Small intestine (tissue), 7 donors: ENCODE data around the gene LAMB2. TPM values are rescaled to one million over a fixed set of nuclear protein-coding genes. Genes with fewer than 3 reads are reported as not detected.

Source experiments
- DNase-seq, 2 donors: peaks; one replicate each; pipeline versions ENCODE4 v3.0.0 to v3.0.0-alpha.2; 2013
- FAIRE-seq: peaks from 2 replicates; lab custom pipeline; 2012; peaks lifted over from hg19 to GRCh38; lab: Jason Lieb, UNC
- H3K27ac ChIP-seq, 3 donors: one replicate each; pipeline ENCODE4 v1.5.1; 2013; ENCODE audit warnings: low read length in 2 of 3, mild to moderate bottlenecking in 2 of 3, control low read depth in 1 of 3, inconsistent platforms in 1 of 3, low read depth in 1 of 3, moderate library complexity in 1 of 3
- H3K27me3 ChIP-seq, 3 donors: one replicate each; pipeline ENCODE4 v1.6.1; 2013; ENCODE audit warnings: low read length in 3 of 3, inconsistent platforms in 1 of 3; ENCODE audit not compliant: control insufficient read depth in 3 of 3, insufficient read depth in 3 of 3
- H3K36me3 ChIP-seq, 3 donors: one replicate each; pipeline ENCODE4 v1.6.1; 2013; ENCODE audit warnings: low read length in 3 of 3, inconsistent platforms in 1 of 3, low read depth in 1 of 3, mild to moderate bottlenecking in 1 of 3, moderate library complexity in 1 of 3; ENCODE audit not compliant: control insufficient read depth in 3 of 3, insufficient read depth in 2 of 3
- H3K4me1 ChIP-seq, 3 donors: one replicate each; pipeline ENCODE4 v1.6.1; 2013; ENCODE audit warnings: low read length in 2 of 3, inconsistent platforms in 1 of 3, low read depth in 1 of 3, mild to moderate bottlenecking in 1 of 3, moderate library complexity in 1 of 3; ENCODE audit not compliant: control insufficient read depth in 3 of 3, insufficient read depth in 2 of 3
- H3K4me3 ChIP-seq, 3 donors: one replicate each; pipeline ENCODE4 v1.5.1; 2013; ENCODE audit warnings: low read length in 3 of 3, control low read depth in 1 of 3, inconsistent platforms in 1 of 3, low read depth in 1 of 3, mild to moderate bottlenecking in 1 of 3, moderate library complexity in 1 of 3
- H3K9me3 ChIP-seq, 2 donors: one replicate each; pipeline ENCODE4 v1.6.1; 2013; ENCODE audit warnings: low read depth in 1 of 2, low read length in 1 of 2; ENCODE audit not compliant: control insufficient read depth in 2 of 2, insufficient read depth in 1 of 2
- WGBS, 3 donors: extraction: QIAGEN DNeasy Blood & Tissue Kit; methylation state at CpG; one replicate each; pipeline ENCODE4 v1.1.7; 2013; 5-methylcytosine and 5-hydroxymethylcytosine counted together
- polyA plus RNA-seq, 4 donors: library from polyadenylated mRNA; stranded (reverse) in 3 of 4; unstranded in 1 of 4; fragments of 200-250 nt in 3 of 4; fragments of 120-200 nt in 1 of 4; gene quantifications; one replicate each; pipeline versions ENCODE4 v1.2.1 to v1.2.3, GENCODE V29; 2013
- donor health status: healthy with polysubstance abuse.
- donor health status: control.
- donor health status: control.
- donor health status: Bipolar disorder and iron deficiency.
- donor health status: healthy.

The LAMB2 gene
- polyA plus RNA-seq, 4 donors = 124 to 598 (median 246) TPM

DNA sequence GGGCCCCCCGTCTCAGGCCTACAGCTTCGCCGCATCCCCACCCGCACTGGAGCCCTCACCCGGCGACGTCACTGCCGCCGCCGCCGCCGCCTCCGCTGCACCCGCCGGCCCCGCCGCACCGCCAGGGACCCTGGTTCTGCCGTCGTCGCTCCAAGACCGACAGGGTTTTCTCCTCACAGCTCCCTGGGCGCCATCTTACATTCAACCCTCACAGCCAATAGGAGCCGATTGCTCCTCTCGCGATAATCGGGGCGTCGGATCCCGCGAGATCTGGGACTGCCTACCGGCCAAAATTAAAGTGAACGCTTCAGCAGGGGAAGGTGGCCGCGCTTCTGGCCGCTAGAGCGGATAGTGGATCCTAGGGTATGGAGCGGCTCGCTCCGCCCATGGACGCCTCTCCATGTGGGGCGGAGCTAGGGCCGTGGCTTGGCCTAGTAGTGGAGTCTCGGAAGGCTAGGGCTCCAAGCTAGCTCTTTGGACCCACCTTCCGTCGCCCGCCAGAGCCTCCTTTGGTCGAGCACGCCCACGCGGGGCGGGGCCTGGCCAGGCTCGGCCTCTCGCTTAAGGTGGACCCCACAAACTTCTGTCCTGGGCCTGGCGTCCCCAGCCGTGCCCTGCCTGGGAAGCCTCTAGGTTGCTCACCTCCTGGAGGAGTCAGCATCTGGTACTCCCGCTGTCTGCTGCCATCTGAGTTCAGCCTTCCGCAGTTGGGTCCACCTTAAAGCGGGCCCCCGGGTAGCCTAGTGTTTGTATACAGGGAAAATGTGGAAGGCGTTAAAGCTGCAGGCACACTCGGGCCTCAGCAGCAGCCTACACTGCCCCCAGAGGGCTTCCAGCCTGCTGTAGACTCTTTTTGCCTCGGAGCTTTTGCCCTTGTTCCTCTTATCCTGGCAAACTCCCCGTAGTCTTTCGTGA is 38.7 kb downstream of the LAMB2 start, which contains the start of gene QRICH1:
Gene QRICH1 (minus strand): TSS at position 219 of the 915 bp plus-strand sequence. CDS start 17,054 bp downstream, outside the sequence.
- H3K4me3 ChIP-seq = peak within 1 kb of the TSS; percentile 76 to 97 (median 83)
- DNase-seq = peak; percentile 99
- no peak for FAIRE-seq
- H3K27me3 ChIP-seq = no peaks in the 10 kb centered on the region
- H3K27ac ChIP-seq = peak within 1 kb of the TSS; percentile 93 to 96 (median 95)
- peaks cover 0 to 13% (median 2%) of the 10 kb centered on the region in 3 donors for H3K4me1 ChIP-seq
- peaks cover 7 to 41% (median 7%) of the 10 kb centered on the region in 3 donors for H3K36me3 ChIP-seq
- 1% methylated on average over 55 to 65 of the region's 65 CpGs for WGBS, 3 donors
- no peaks in the 10 kb centered on the region for H3K9me3 ChIP-seq

DNA sequence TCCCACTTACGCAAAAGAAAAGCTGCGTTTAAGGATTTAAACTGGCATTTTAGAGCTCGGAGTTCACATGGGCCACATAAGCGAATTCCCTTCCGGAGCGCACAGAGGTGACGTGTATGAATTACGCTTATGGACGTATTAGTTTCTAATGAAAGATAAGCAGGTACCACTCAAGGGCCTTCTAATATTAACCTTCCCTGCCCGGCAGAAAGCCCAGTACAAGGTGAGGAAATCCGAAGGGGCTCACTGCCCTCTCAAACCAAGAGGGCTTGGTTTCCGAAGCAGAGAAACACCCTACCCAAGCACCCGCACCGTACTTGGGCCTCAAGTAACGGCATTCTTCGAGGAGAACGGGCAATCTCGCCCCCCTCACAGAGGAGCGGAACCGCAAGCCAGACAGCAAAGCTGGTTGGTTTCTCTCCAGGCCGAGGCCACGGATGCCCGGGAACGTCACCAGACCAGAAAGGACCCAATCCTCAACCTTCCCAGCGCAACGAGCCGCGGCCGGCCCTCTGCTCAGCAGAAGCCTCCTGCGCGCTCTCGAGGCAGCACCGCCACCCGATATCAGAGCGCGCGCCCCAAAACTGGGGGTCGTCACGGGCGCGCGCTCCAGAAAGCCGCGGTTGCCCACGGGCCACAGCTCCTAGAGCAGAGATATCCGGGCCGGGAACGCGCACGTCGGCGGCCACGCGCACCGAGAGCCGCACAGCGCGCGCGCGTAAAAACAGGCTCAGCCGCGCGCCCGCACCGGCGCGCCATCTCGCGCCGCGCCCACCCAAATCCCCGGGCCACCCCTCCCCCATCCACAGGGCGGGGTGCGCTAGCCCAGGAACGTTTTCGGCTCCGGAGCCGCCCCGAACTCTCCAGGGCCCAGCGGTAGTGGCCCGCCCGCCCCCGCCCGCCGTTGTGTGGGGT is 39.7 kb downstream of the LAMB2 start:
- peak overlapping the region; percentile 76 to 97 (median 83) for H3K4me3 ChIP-seq
- H3K27ac ChIP-seq = peak overlapping the region; percentile 93 to 96 (median 95)
- DNase-seq (peak; percentile 71 to 93), FAIRE-seq (no peak)
- H3K9me3 ChIP-seq = no peaks in the 10 kb centered on the region
- WGBS, 3 donors = 0 to 1% (median 0%) methylated on average over 72 to 86 of the region's 86 CpGs
- H3K36me3 ChIP-seq = peaks cover 2 to 41% (median 4%) of the 10 kb centered on the region in 3 donors
- H3K4me1 ChIP-seq = peaks cover 0 to 13% (median 2%) of the 10 kb centered on the region in 3 donors
- no peaks in the 10 kb centered on the region for H3K27me3 ChIP-seq

- Histone ChIP-seq H3K27me3 (no peaks in the 10 kb centered on the region), H3K4me3 (no peak overlapping the region), H3K9me3 (no peaks in the 10 kb centered on the region), H3K36me3 (peaks cover 4 to 42% (median 4%) of the 10 kb centered on the region in 3 donors), H3K27ac (no peak overlapping the region), H3K4me1 (no peaks in the 10 kb centered on the region)
- FAIRE-seq = no peak
- WGBS, 3 donors = 90 to 93% (median 92%) methylated on average over 8 of the region's 8 CpGs
- DNase-seq = no peak
These were observed 51.4 kb downstream of the LAMB2 start for GRCh38 chr3:49081429-49081828.

DNA sequence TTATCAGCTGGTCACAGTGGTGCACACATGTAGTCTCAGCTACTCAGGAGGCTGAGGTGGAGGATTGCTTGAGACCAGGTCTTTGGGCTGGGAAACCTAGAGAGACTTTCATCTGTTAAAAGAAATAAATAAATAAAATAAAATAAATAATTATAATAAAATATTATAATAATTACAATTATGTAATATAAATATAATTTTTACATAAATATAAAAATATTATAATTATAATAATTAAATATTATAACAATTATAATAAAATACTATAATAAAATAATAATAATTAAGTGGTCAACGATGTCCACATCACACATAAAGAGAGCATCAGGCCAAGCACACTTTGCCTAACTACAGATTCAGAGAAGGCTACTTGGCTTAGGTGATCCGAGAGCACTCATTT is 53.6 kb downstream of the LAMB2 start:
- 89 to 98% (median 95%) methylated on average over 2 of the region's 2 CpGs for WGBS, 3 donors
- no peaks in the 10 kb centered on the region for H3K4me1 ChIP-seq
- H3K27me3 ChIP-seq = no peaks in the 10 kb centered on the region
- H3K4me3 ChIP-seq = no peak overlapping the region
- FAIRE-seq (no peak), DNase-seq (no peak)
- H3K36me3 ChIP-seq = peaks cover 12 to 54% (median 13%) of the 10 kb centered on the region in 3 donors
- H3K27ac ChIP-seq = no peak overlapping the region
- H3K9me3 ChIP-seq = no peaks in the 10 kb centered on the region

DNA sequence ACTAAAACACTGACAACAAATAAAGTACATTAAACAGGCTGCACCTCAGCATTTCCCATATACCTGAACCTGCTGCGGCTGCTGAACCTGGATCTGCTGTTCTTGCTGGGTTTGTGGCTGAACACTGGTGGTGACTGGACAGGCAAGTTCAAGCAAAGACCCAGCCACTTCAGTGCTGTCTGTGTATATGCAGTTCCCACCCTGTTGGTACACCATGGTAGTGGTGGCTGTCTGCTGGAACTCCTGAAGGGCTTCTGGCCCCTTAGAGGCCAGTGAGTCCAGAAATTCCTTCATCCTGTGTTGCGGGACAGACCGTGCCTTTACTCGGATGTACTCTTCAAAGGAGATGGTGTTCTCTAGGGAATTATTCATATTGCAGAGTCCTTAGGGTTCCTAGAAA is 56.2 kb downstream of the LAMB2 start:
- H3K9me3 ChIP-seq = no peaks in the 10 kb centered on the region
- no peaks in the 10 kb centered on the region for H3K27me3 ChIP-seq
- WGBS, 3 donors = 91 to 97% (median 94%) methylated on average over 4 of the region's 4 CpGs
- no peak overlapping the region for H3K4me3 ChIP-seq
- peaks cover 15 to 64% (median 24%) of the 10 kb centered on the region in 3 donors for H3K36me3 ChIP-seq
- DNase-seq (no peak), FAIRE-seq (no peak)
- no peak overlapping the region for H3K27ac ChIP-seq
- H3K4me1 ChIP-seq = no peaks in the 10 kb centered on the region

- FAIRE-seq (no peak), DNase-seq (no peak)
- H3K9me3 ChIP-seq = no peaks in the 10 kb centered on the region
- no peaks in the 10 kb centered on the region for H3K27me3 ChIP-seq
- H3K4me3 ChIP-seq = no peak overlapping the region
- peaks cover 16 to 67% (median 26%) of the 10 kb centered on the region in 3 donors for H3K36me3 ChIP-seq
- H3K27ac ChIP-seq = no peak overlapping the region
- 93 to 96% (median 95%) methylated on average over 13 of the region's 13 CpGs for WGBS, 3 donors
- H3K4me1 ChIP-seq = no peaks in the 10 kb centered on the region
These were observed 56.7 kb downstream of the LAMB2 start for GRCh38 chr3:49076116-49076515.
